Esophagus muscularis mucosa (tissue), 4 donors: ENCODE data around the gene CCL14. TPM values are rescaled to one million over a fixed set of nuclear protein-coding genes. Genes with fewer than 3 reads are reported as not detected.
"Not testable (repeated sequence)": the region's sequence is repeated elsewhere in the genome, so short reads cannot be mapped to it uniquely, and the experiment has no call there.

ENCODE experiments used
- DNase-seq: peaks from one replicate; pipeline ENCODE4 v3.0.0-alpha.2; 2017; ENCODE audit errors: extremely low spot score
- H3K27ac ChIP-seq, 4 donors: fragments of 200-600 bp; sonication (generic); replicated peaks in 1 of 4; 1 replicate in 3 of 4; 2 replicates in 1 of 4; pipeline ENCODE4 v1.5.1; 2016 to 2019; ENCODE audit warnings: mild to moderate bottlenecking in 1 of 4
- H3K27me3 ChIP-seq, 4 donors: fragments of 200-600 bp; sonication (generic); one replicate each; pipeline versions ENCODE4 v1.5.1 to v1.6.0; 2016 to 2019
- H3K36me3 ChIP-seq, 4 donors: fragments of 200-600 bp; sonication (generic); one replicate each; pipeline ENCODE4 v1.5.1; 2016 to 2019
- H3K4me1 ChIP-seq, 4 donors: fragments of 200-600 bp; sonication (generic); one replicate each; pipeline ENCODE4 v1.5.1; 2016 to 2019
- H3K4me3 ChIP-seq, 4 donors: fragments of 200-600 bp; sonication (generic); 1 replicate in 2 of 4; 2 replicates in 2 of 4; pipeline ENCODE4 v1.5.1; 2016 to 2019; ENCODE audit warnings: mild to moderate bottlenecking in 4 of 4, moderate library complexity in 1 of 4
- H3K9me3 ChIP-seq, 4 donors: fragments of 200-600 bp; sonication (generic); 1 replicate in 3 of 4; 2 replicates in 1 of 4; pipeline ENCODE4 v1.5.1; 2016 to 2019
- CTCF ChIP-seq, 3 experiments: fragments of 200-600 bp in 2 of 3; fragments of 450-650 bp in 1 of 3; sonication (generic) in 2 of 3; IDR thresholded peaks; one replicate each; pipeline ENCODE4 v1.5.1; 2017 to 2019; ENCODE audit warnings: antibody characterized with exemption in 3 of 3, mild to moderate bottlenecking in 2 of 3, moderate library complexity in 1 of 3
- EP300 ChIP-seq: sonication (generic); formaldehyde crosslinking; IDR thresholded peaks from one replicate; pipeline ENCODE4 v1.6.1; 2017; ENCODE audit warnings: antibody characterized with exemption
- POLR2A ChIP-seq: fragments of 450-650 bp; IDR thresholded peaks from one replicate; pipeline ENCODE4 v1.6.1; 2017; ENCODE audit warnings: antibody characterized with exemption, moderate library complexity, mild to moderate bottlenecking, low read depth
- POLR2AphosphoS5 ChIP-seq, 2 donors: sonication (generic); formaldehyde crosslinking; IDR thresholded peaks; one replicate each; pipeline ENCODE4 v1.6.1; 2017; ENCODE audit warnings: antibody characterized with exemption in 2 of 2
- WGBS: methylation state at CpG from one replicate; pipeline ENCODE4 v1.1.5; 2018; 5-methylcytosine and 5-hydroxymethylcytosine counted together
- intact Hi-C: fragments of 100-400 bp; cut with DNase I; formaldehyde crosslinking; loops from one replicate; pipeline ENCODE4 v1.15.1; 2023
- total RNA-seq, 4 donors: library from RNA; depleted of rRNA; stranded (reverse); fragments of >200 nt; gene quantifications; one replicate each; pipeline versions ENCODE4 v1.1.0 to v1.2.1, GENCODE V29; 2016

Gene CCL14
- total RNA-seq, 4 donors from 2014 or later, result 11.2 to 59.8 (median 54.7) TPM

GRCh38 chr17:35998018-35998545, 11.6 kb upstream of the CCL14 start:
- no peaks in the 10 kb centered on the region for H3K4me1 ChIP-seq
- peak; percentile 90 for DNase-seq
- H3K4me3 ChIP-seq, result no peak overlapping the region
- TF ChIP-seq POLR2AphosphoS5 (IDR thresholded peaks at IDR 0.05), result no peak
- TF ChIP-seq CTCF (IDR thresholded peaks at IDR 0.05), result no peak
- no peak for TF ChIP-seq POLR2A
- TF ChIP-seq EP300, result no peak
- no peak overlapping the region for H3K27ac ChIP-seq
- WGBS, result 80% methylated on average over 11 of the region's 11 CpGs
- intact Hi-C loops, result no loop called here
- no peaks in the 10 kb centered on the region for H3K36me3 ChIP-seq
- H3K27me3 ChIP-seq, result peaks cover 0 to 16% (median 0%) of the 10 kb centered on the region in 4 donors
- H3K9me3 ChIP-seq, result peaks cover 0 to 8% (median 0%) of the 10 kb centered on the region in 4 donors

GRCh38 chr17:35995346-35995745, 8.8 kb upstream of the CCL14 start:
- not testable (repeated sequence) for H3K27ac ChIP-seq

GRCh38 chr17:35991075-35991474, 4.5 kb upstream of the CCL14 start:
- peaks cover 0 to 8% (median 0%) of the 10 kb centered on the region in 4 donors for H3K27me3 ChIP-seq
- no peak overlapping the region for H3K27ac ChIP-seq
- H3K4me3 ChIP-seq, result no peak overlapping the region
- no peak for DNase-seq
- H3K36me3 ChIP-seq, result no peaks in the 10 kb centered on the region
- intact Hi-C loops, result no loop called here
- WGBS, result 94% methylated on average over 2 of the region's 2 CpGs
- H3K9me3 ChIP-seq, result peaks cover 0 to 16% (median 6%) of the 10 kb centered on the region in 4 donors
- no peaks in the 10 kb centered on the region for H3K4me1 ChIP-seq
- TF ChIP-seq CTCF (IDR thresholded peaks at IDR 0.05) (no peak), POLR2A (no peak), EP300 (no peak), POLR2AphosphoS5 (IDR thresholded peaks at IDR 0.05) (no peak)

More at GRCh38 chr17:35995346-35995745, 8.8 kb upstream of the CCL14 start:
- intact Hi-C loops, H3K4me1 ChIP-seq, DNase-seq, H3K4me3 ChIP-seq, H3K9me3 ChIP-seq, H3K36me3 ChIP-seq: not testable (repeated sequence)
- peaks cover 0 to 24% (median 0%) of the 10 kb centered on the region in 4 donors for H3K27me3 ChIP-seq
- 79% methylated on average over 2 of the region's 2 CpGs for WGBS

GRCh38 chr17:35988164-35988563, 1.6 kb upstream of the CCL14 start:
- Histone ChIP-seq H3K4me1 (no peaks in the 10 kb centered on the region), H3K9me3 (peaks cover 0 to 7% (median 6%) of the 10 kb centered on the region in 4 donors), H3K4me3 (no peak overlapping the region), H3K36me3 (no peaks in the 10 kb centered on the region), H3K27me3 (peaks cover 0 to 8% (median 0%) of the 10 kb centered on the region in 4 donors), H3K27ac (no peak overlapping the region)
- intact Hi-C loops, result no loop called here
- DNase-seq, result no peak
- TF ChIP-seq EP300 (no peak), POLR2A (no peak)

- Histone ChIP-seq H3K27me3 (no peaks in the 10 kb centered on the region), H3K4me3 (peak overlapping the region in 3 of 4 donors; percentile 30 to 45 (median 35)), H3K4me1 (no peaks in the 10 kb centered on the region), H3K27ac (no peak overlapping the region), H3K36me3 (no peaks in the 10 kb centered on the region), H3K9me3 (peaks cover 0 to 6% (median 3%) of the 10 kb centered on the region in 4 donors)
- intact Hi-C loops, result no loop called here
- TF ChIP-seq EP300, result no peak
- no peak for TF ChIP-seq POLR2A
- TF ChIP-seq CTCF (IDR thresholded peaks at IDR 0.05), result no peak
- no peak for DNase-seq
- WGBS, result 98% methylated on average over 6 of the region's 6 CpGs
These were observed 2.4 kb downstream of the CCL14 start for GRCh38 chr17:35984140-35984539.
